ENCODE data around the gene PLCB4. TPM values are rescaled to one million over a fixed set of nuclear protein-coding genes. Genes with fewer than 3 reads are reported as not detected.

PLCB4 gene
- total RNA-seq, 1 experiment from 2014 or later = 10.1 TPM

DNA sequence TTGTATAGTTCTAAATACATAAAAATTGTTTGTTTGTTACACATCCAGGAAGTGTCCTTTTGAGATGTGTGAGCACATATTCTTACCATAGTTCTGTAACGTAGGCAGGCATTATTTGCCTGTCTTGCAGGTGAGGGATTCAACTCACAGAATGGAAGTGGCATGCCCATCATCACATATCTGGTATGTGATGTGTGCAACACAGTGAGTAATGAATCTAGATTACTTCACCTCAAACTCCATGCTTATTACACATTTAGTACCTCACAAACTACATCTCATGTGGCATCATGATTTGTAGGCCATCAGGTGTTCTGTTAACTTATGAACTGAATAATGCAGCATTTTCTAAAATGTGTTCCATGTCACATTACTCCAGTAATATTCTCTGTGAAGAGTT is 181.6 kb downstream of the PLCB4 start:
- H3K27ac Mint-ChIP-seq = no peak overlapping the region
- H3K4me3 Mint-ChIP-seq = no peak overlapping the region
- Histone ChIP-seq H3K14ac (ENCODE audit: insufficient read depth, low read length) (no peak overlapping the region), H4K91ac (ENCODE audit: insufficient read length, low read depth, low read length) (no peak overlapping the region), H2BK20ac (ENCODE audit: low read depth, low read length, poor library complexity, severe bottlenecking) (no peak overlapping the region), H3K9me3 (ENCODE audit: control insufficient read depth, low read depth, low read length) (no peaks in the 10 kb centered on the region), H2BK12ac (ENCODE audit: insufficient read length, low read depth, low read length) (no peak overlapping the region), H3T11ph (ENCODE audit: low read length) (no peak overlapping the region), H3K27me3 (ENCODE audit: insufficient read depth, low read length) (no peaks in the 10 kb centered on the region), H3K18ac (ENCODE audit: insufficient read length, low read depth, low read length) (no peak overlapping the region), H2AK5ac (ENCODE audit: insufficient read length, low read length) (no peak overlapping the region), H4K8ac (replicated peaks; ENCODE audit: insufficient read length, low read depth, low read length) (no peak overlapping the region), H2BK120ac (ENCODE audit: low read depth, low read length, poor library complexity, severe bottlenecking) (no peak overlapping the region), H3K9ac (ENCODE audit: extremely low read depth, insufficient read length, low read length) (no peak overlapping the region), H2BK5ac (ENCODE audit: insufficient read length, low read length) (no peak overlapping the region), H2BK15ac (ENCODE audit: low read depth, low read length) (no peak overlapping the region), H3K4me1 (ENCODE audit: insufficient read depth, low read length) (no peaks in the 10 kb centered on the region), H3K4ac (ENCODE audit: low read depth, low read length) (no peak overlapping the region), H3K56ac (ENCODE audit: insufficient read length, low read depth, low read length) (no peak overlapping the region), H4K20me1 (ENCODE audit: control insufficient read depth, insufficient read depth, insufficient read length) (no peaks in the 10 kb centered on the region), H3K27ac (ENCODE audit: insufficient read length, low read depth, low read length) (no peak overlapping the region), H3K23me2 (ENCODE audit: insufficient read length, low read depth, low read length, poor library complexity, severe bottlenecking) (no peaks in the 10 kb centered on the region), H3K23ac (ENCODE audit: insufficient read length, low read depth, low read length) (no peak overlapping the region), H3K79me2 (ENCODE audit: insufficient read depth, low read length) (no peaks in the 10 kb centered on the region), H2AFZ (ENCODE audit: low read length) (no peak overlapping the region), H3K4me2 (ENCODE audit: insufficient read depth, insufficient read length, low read length) (no peak overlapping the region), H3K79me1 (ENCODE audit: insufficient read depth, low read depth, low read length, poor library complexity, severe bottlenecking) (no peaks in the 10 kb centered on the region), H4K5ac (ENCODE audit: insufficient read length, low read depth, low read length) (no peak overlapping the region)
- H3K9me3 Mint-ChIP-seq = no peaks in the 10 kb centered on the region
- H3K27me3 Mint-ChIP-seq (ENCODE audit: low read depth) = no peaks in the 10 kb centered on the region
- TF ChIP-seq, protein P1, sequence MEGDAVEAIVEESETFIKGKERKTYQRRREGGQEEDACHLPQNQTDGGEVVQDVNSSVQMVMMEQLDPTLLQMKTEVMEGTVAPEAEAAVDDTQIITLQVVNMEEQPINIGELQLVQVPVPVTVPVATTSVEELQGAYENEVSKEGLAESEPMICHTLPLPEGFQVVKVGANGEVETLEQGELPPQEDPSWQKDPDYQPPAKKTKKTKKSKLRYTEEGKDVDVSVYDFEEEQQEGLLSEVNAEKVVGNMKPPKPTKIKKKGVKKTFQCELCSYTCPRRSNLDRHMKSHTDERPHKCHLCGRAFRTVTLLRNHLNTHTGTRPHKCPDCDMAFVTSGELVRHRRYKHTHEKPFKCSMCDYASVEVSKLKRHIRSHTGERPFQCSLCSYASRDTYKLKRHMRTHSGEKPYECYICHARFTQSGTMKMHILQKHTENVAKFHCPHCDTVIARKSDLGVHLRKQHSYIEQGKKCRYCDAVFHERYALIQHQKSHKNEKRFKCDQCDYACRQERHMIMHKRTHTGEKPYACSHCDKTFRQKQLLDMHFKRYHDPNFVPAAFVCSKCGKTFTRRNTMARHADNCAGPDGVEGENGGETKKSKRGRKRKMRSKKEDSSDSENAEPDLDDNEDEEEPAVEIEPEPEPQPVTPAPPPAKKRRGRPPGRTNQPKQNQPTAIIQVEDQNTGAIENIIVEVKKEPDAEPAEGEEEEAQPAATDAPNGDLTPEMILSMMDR (conservative IDR thresholded peaks at IDR 0.05) = no peak
- WGBS (ENCODE audit: extremely low coverage, insufficient read length, low lambda C conversion rate) = no CpG with 5 or more reads among the region's 1 CpG
- H3K4me1 Mint-ChIP-seq = peaks cover 5% of the 10 kb centered on the region in 2 experiments
- no peaks in the 10 kb centered on the region for H3K36me3 Mint-ChIP-seq (ENCODE audit: insufficient read depth in 1 of 3, low read depth in 3 of 3)
- no peak for DNase-seq
